ENCODE measurements around the gene CRIM1.

Gene CRIM1

GRCh38 chr2:36456227-36457175 is 100.9 kb downstream of the CRIM1 start:
- DNase-seq (ENCODE audit: low read depth) = no peak

DNA sequence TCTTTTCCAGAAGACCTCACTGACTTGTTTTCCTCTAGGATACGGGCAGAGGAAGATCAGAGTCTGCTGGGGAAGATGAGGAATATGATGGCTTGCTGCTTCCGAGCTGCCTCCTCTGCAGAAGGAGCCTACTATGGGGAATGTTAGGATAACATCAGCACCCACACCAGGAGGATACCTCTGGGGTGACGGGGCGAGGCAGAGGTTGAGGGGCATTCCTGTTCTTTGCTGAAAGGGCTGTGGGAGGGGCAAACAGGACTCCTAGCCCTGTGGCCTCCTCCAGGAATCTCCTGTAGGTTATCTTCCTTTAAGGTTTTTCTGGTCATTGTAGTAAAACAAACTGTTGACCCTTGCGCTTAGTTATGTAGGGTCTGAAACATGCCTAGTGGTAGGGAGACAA is 102.5 kb downstream of the CRIM1 start:
- DNase-seq (ENCODE audit: low read depth) = no peak

DNA sequence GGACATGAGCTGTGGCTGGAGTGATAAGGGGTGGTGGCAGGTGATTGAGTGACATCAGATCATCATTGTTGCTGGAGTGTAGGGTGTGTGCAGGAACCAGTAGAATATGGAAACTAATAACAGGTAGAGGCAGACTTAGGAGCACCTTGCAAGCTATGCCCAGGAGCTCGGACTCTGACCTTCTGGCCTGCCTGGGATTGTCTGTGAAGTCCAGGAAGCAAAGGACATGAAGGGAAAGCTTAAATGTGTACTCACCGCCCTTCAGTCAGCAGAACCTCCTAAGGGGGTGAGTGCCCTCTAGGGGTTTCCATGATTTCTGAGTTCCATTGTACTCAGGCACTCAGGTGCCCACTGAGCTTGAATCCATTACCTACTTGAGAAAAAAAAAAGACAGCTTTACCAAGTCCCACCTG is 104.2 kb downstream of the CRIM1 start:
- DNase-seq (ENCODE audit: low read depth) = no peak

- no peak for DNase-seq (ENCODE audit: low read depth)
Observed at GRCh38 chr2:36461039-36461681, 105.6 kb downstream of the CRIM1 start.

- DNase-seq (ENCODE audit: low read depth) = no peak
Observed at GRCh38 chr2:36462311-36462935, 106.8 kb downstream of the CRIM1 start.

- DNase-seq (ENCODE audit: low read depth) = no peak
Observed at GRCh38 chr2:36463365-36463764, 107.8 kb downstream of the CRIM1 start.

GRCh38 chr2:36464006-36464721 is 108.6 kb downstream of the CRIM1 start:
- DNase-seq (ENCODE audit: low read depth) = no peak

DNA sequence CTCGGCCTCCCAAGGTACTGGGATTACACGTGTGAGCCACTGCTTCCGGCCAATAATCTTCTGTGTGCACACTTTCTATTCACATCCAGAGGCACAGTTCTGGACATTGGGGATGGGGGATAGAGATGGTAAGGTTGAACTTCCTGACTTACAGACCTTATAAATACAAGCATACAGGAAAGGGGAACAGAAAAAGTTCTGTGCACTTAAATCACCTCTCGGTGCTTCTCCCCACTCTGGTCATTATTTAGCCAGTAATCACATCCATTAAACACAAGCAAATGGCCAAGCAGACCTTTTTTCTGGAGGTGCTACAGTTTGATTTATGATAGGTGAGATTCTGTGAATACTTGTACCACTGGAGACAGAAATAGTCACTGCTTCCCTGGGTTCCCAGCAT is 110.6 kb downstream of the CRIM1 start:
- DNase-seq (ENCODE audit: low read depth) = no peak

GRCh38 chr2:36468463-36469105 is 113.0 kb downstream of the CRIM1 start:
- no peak for DNase-seq (ENCODE audit: low read depth)

DNA sequence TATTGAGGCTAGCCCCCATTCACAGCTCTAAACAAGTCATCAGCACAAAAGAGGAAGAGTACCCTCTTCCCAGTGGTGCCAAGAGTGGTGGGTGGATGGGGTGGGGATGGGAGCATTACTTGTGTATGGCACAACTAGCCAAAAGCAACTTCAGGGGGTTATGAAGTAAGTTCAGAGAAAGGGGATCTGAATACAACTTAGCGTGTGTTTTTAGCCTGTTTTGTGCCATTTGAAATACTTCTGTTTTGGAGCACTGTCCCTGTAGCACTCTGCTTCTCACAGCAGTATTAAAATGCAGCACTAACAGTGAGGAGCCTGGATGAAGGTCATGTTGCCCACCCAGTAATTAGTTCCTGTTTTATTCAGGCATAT is 113.5 kb downstream of the CRIM1 start:
- no peak for DNase-seq (ENCODE audit: low read depth)

DNA sequence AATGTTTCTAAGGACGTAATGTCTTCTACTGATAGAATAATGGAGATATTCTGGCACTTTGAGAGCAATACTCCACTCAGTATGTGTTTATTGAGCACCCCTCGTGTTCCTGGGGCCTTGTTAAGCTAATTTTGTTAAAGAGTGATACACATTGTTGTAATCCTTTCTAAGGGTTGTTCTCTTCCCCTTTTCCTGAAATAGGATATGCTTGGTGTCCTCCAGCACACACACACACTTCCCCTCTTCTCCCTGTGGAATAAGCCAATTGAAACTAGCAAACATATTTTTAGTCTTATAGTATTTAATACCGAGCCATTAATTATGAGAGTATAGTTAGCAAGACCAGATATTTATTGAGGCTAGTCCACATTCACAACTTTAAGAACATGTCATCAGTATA is 114.1 kb downstream of the CRIM1 start:
- no peak for DNase-seq (ENCODE audit: low read depth)

DNA sequence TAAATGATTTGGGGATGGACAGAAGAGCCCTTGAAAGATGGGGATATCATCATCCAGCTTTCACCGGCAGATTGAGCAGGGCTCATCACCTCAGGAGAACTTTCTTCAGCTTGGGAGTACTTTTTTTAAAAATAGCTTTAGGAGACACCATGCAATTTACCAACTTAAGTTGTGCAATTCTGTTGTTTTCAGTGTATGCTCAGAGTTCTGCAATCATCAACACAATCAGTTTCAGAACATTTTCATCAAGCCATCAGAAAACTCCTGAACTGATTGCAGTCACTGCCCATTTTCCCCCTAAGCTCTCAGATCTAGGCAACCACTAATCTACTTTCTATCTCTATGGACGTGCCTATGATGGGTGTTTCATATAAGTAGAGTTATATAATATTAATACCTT is 117.7 kb downstream of the CRIM1 start:
- DNase-seq (ENCODE audit: low read depth) = no peak

DNA sequence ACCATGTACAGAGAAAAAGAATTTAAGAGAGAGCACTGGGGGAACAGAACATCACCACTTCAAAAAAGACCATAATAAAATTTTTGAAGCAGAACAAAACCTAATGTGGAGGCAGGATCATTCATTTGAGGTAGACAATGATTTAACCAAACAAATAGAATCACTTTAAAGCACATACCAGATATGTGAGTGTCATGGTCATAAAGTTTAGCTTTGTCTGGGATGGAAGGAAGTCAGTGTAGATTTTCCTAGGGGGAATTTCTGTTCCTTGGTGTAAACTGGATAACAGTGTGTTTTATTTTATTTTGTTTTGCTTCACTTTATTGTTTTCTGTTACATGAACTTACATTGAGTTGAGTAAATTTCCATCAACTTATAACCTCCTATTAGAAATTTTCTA is 120.8 kb downstream of the CRIM1 start:
- no peak for DNase-seq (ENCODE audit: low read depth)

- DNase-seq (ENCODE audit: low read depth) = no peak
Observed at GRCh38 chr2:36477315-36477714, 121.7 kb downstream of the CRIM1 start.

DNA sequence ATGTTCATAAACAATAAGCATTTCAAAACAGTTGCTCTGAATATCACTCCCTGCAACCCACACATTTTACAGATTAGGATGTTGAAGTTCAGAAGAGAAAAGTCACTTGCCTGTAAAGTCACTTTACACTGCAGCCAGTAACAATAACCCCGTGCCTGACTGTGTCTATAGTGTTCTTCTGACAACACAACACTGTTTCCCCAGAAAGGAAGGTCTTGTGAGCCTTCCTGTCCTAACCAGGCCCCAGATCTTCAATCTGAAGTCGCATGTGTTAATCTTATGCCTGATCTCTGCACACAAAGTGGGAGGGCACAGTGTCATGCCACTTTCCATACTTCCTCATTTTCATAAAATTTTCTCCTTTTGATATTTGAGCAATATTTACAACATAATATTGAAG is 122.2 kb downstream of the CRIM1 start:
- DNase-seq (ENCODE audit: low read depth) = no peak

DNA sequence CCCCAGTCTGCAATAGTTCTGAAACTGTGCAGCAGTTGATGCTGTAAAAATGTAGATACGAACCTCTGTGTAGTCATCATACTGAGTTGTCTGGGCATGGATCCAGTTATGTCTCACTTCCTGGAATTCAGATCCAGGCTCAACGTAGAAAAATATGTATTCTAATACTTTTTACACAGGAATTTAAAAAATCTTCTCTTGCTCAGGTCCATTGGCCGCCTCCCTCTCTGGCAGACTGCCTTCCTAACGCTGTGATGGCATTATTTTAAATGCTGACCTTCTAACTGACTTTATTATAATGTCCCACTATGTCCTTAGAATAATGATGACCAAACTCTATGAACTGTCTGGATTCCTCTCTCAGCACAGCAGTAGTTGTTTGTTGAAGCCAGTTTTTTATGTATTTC is 122.8 kb downstream of the CRIM1 start:
- DNase-seq (ENCODE audit: low read depth) = no peak

DNA sequence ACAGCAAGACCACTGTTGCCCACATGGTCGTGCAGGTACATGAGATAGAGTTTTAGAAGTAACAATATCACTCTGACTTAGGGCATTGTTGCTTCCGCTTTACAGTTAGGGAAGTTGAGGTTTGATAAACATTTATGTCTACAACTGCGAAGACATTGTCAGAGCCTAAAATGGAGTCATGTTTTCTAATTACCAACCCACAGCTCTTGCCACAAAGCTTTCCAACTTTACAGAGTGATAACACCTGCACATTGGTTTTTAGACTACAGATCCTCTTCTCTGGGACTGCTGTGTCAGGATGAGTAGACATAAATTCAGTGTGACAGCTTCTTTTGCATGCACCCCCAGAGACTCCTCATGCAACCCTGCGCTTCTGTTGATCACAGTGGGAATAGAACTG is 123.4 kb downstream of the CRIM1 start:
- DNase-seq (ENCODE audit: low read depth) = no peak

DNA sequence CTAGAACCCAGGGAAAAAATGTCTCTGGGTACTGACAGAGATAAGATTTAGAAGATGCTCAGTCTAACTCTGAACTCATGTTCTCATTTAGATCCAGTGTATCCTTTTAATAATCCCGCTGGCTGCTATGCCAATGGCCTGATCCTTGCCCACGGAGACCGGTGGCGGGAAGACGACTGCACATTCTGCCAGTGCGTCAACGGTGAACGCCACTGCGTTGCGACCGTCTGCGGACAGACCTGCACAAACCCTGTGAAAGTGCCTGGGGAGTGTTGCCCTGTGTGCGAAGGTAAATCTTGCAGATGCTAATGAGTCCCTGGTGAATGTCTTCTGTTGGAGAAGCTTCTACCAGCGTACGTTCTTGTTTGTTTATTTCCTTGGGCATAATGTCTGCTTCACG is 123.8 kb downstream of the CRIM1 start:
- no peak for DNase-seq (ENCODE audit: low read depth)

DNA sequence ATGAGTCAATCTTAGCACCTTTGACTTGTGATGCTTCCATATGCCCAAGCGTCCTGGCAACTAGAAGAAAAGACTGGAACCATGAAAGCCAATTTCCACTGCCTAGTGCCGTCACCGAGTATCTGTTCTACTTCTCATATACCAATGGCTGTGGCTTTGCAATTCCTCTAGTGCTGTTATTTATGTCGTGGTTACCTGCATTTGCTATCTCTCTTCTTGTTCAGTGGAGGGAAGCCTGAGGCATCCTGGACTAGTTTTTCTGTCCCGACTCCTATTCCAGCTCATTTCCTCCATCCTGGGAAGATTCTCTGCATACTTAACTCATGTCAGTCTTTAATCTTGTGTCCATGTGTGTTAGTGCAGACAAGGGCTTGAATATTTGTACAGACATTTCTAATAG is 124.5 kb downstream of the CRIM1 start:
- no peak for DNase-seq (ENCODE audit: low read depth)

GRCh38 chr2:36480636-36481035 is 125.1 kb downstream of the CRIM1 start:
- DNase-seq (ENCODE audit: low read depth) = no peak

DNA sequence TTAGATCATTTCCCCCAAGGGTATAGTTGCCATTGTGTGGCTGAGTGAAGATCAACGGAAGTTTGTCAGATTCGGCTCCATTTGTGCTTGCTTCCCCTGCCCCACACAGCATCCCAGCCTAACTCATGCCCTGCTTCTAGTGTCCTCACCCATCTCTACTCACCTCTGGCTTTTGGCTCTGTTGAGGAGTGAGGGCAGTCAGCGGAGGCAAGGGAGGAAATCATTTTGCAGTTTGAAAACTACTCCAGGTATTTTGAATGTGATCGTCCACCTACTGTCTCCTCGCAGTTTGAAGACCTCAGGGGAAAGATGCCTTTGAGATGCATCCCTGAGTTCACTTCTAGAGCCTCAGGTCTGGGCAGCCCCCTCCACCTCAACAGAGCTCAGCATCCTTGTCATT is 126.1 kb downstream of the CRIM1 start:
- DNase-seq (ENCODE audit: low read depth) = no peak

Measured in CMK (cell line).